Peyer's patch (tissue), 4 donors: ENCODE data around the gene ANAPC15. TPM values are rescaled to one million over a fixed set of nuclear protein-coding genes. Genes with fewer than 3 reads are reported as not detected.
A peak's percentile ranks its signal among the peaks of the same experiment; 100 is the strongest.

Experiments
- DNase-seq, 3 donors: peaks; one replicate each; pipeline ENCODE4 v3.0.0-alpha.2; 2017 to 2019
- H3K27ac ChIP-seq, 4 donors: fragments of 200-600 bp; sonication (generic); one replicate each; pipeline ENCODE4 v1.5.1; 2016 to 2019
- H3K27me3 ChIP-seq, 2 donors: fragments of 200-600 bp; sonication (generic); one replicate each; pipeline ENCODE4 v1.5.1; 2019
- H3K36me3 ChIP-seq, 3 donors: fragments of 200-600 bp; sonication (generic); one replicate each; pipeline ENCODE4 v1.5.1; 2016 to 2019
- H3K4me1 ChIP-seq, 4 donors: fragments of 200-600 bp; sonication (generic); one replicate each; pipeline ENCODE4 v1.5.1; 2016 to 2019
- H3K4me3 ChIP-seq, 4 donors: fragments of 200-600 bp; sonication (generic); 1 replicate in 3 of 4; 2 replicates in 1 of 4; pipeline ENCODE4 v1.5.1; 2016 to 2019; ENCODE audit warnings: mild to moderate bottlenecking in 1 of 4
- H3K9me3 ChIP-seq, 4 donors: fragments of 200-600 bp; sonication (generic); one replicate each; pipeline ENCODE4 v1.5.1; 2016 to 2019; ENCODE audit warnings: mild to moderate bottlenecking in 1 of 4
- POLR2A ChIP-seq, 2 donors: fragments of 450-650 bp; IDR thresholded peaks; one replicate each; pipeline ENCODE4 v1.5.1; 2017; ENCODE audit warnings: antibody characterized with exemption in 2 of 2, mild to moderate bottlenecking in 2 of 2, moderate library complexity in 2 of 2
- small RNA-seq, 2 donors: library from RNA; depleted of rRNA; stranded (forward); fragments of <200 nt; gene quantifications; one replicate each; pipeline ENCODE3, GENCODE V24; 2016
- total RNA-seq, 4 donors: library from RNA; depleted of rRNA; stranded (reverse); fragments of >200 nt; gene quantifications; one replicate each; pipeline ENCODE4 v1.1.0, GENCODE V29; 2016
- TF ChIP-seq, protein P1 (sequence below), 6 experiments: fragments of 450-650 bp in 4 of 6; fragments of 200-600 bp in 2 of 6; sonication (generic) in 1 of 6; IDR thresholded peaks; one replicate each; pipeline ENCODE4 v1.5.1; 2017 to 2019; ENCODE audit warnings: antibody characterized with exemption in 6 of 6, mild to moderate bottlenecking in 3 of 6, moderate library complexity in 1 of 6

The ANAPC15 gene
- total RNA-seq, 4 donors from 2014 or later: 24.5 to 56.1 (median 43.0) TPM

DNA sequence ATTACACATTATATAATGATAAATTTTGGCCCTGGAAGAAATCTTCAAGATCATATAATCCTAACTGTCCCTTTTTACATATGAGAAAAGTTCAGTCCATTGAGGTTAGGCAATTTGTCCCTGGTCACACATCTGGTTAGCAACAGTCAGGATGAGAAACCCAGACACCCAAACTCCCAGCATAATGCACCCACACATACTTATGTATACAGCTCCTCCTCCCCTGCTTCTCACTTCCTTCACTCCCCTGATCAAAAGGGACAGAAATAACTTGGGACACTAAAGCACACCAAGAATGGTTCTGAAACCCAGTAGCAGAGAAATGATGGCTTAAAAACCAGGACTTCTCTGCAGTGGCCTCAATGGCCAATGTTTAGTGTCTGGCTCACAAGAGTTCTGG is 43.3 kb downstream of the ANAPC15 start:
- DNase-seq: no peak
- Histone ChIP-seq H3K4me3 (no peak overlapping the region), H3K9me3 (no peaks in the 10 kb centered on the region), H3K36me3 (peaks cover 0 to 9% (median 0%) of the 10 kb centered on the region in 3 donors), H3K4me1 (peaks cover 0 to 37% (median 5%) of the 10 kb centered on the region in 4 donors), H3K27ac (peak overlapping the region; percentile 31 to 82 (median 54)), H3K27me3 (no peaks in the 10 kb centered on the region)
- TF ChIP-seq POLR2A (IDR thresholded peaks at IDR 0.05): no peak
- TF ChIP-seq, protein P1, sequence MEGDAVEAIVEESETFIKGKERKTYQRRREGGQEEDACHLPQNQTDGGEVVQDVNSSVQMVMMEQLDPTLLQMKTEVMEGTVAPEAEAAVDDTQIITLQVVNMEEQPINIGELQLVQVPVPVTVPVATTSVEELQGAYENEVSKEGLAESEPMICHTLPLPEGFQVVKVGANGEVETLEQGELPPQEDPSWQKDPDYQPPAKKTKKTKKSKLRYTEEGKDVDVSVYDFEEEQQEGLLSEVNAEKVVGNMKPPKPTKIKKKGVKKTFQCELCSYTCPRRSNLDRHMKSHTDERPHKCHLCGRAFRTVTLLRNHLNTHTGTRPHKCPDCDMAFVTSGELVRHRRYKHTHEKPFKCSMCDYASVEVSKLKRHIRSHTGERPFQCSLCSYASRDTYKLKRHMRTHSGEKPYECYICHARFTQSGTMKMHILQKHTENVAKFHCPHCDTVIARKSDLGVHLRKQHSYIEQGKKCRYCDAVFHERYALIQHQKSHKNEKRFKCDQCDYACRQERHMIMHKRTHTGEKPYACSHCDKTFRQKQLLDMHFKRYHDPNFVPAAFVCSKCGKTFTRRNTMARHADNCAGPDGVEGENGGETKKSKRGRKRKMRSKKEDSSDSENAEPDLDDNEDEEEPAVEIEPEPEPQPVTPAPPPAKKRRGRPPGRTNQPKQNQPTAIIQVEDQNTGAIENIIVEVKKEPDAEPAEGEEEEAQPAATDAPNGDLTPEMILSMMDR (IDR thresholded peaks at IDR 0.05): no peak

DNA sequence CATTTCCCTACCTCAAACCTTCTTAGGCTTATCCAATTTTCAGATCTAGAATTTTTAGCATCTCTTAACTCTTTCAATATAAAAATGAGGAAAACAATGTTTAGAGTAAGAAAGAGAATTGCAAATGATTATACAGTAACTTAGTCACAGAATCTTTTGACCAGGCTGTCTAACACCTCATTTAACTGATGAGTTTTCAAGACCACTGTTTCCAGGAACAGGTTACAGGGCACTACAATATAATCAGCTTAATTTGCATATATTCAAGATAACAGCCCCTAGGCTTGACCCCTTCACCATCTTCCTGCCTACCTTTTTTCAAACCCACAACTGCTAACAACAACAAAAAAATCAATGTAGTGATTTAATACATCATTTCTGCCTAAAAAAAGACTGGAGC is 44.8 kb downstream of the ANAPC15 start:
- H3K36me3 ChIP-seq: peaks cover 0 to 9% (median 0%) of the 10 kb centered on the region in 3 donors
- peaks cover 0 to 37% (median 5%) of the 10 kb centered on the region in 4 donors for H3K4me1 ChIP-seq
- TF ChIP-seq, protein P1 (IDR thresholded peaks at IDR 0.05): no peak
- TF ChIP-seq POLR2A (IDR thresholded peaks at IDR 0.05): no peak
- no peak overlapping the region for H3K4me3 ChIP-seq
- no peaks in the 10 kb centered on the region for H3K9me3 ChIP-seq
- H3K27me3 ChIP-seq: no peaks in the 10 kb centered on the region
- DNase-seq: no peak
- H3K27ac ChIP-seq: no peak overlapping the region

DNA sequence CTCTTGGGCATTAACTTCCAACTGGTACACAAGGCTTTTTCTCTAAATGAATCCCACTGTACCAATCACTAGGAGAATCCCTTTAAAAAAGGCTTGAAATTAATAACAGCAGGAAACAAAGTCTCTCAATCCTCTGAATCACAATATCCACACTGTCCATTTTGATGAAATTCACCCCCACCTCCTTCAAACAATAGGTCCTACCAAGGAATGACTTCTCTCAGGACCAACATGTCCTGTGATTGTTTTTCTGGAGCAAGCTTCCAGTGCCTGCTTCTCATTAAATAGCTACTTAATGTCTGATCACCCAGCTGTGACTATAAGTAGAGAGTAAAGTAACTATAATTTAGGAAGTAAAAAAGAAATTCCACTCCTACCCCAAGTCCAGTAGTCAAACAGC is 45.2 kb downstream of the ANAPC15 start:
- no peak overlapping the region for H3K27ac ChIP-seq
- no peaks in the 10 kb centered on the region for H3K9me3 ChIP-seq
- no peak overlapping the region for H3K4me3 ChIP-seq
- DNase-seq: no peak
- peaks cover 0 to 33% (median 5%) of the 10 kb centered on the region in 4 donors for H3K4me1 ChIP-seq
- H3K27me3 ChIP-seq: no peaks in the 10 kb centered on the region
- TF ChIP-seq POLR2A (IDR thresholded peaks at IDR 0.05): no peak
- TF ChIP-seq, protein P1 (IDR thresholded peaks at IDR 0.05): no peak
- H3K36me3 ChIP-seq: peaks cover 0 to 9% (median 0%) of the 10 kb centered on the region in 3 donors

DNA sequence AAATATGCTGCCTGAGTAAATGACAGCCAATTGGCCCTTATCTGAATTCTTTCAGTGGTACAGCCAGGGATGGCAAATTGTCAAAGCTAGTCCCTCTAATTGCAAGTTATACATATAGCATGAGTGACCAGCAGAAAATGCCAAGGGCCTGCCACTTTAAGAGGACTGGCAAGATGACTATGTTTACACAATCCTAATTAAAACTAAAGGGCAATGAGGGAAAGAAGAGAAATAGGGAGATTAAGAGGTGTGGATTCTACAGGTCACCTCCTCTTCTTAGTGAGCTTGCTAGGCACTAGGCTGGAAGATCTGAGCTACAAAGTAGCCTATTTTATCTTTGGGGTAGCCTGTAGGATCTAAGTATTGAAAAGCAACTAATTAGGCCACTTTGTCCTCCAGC is 45.6 kb downstream of the ANAPC15 start:
- Histone ChIP-seq H3K4me1 (peaks cover 0 to 33% (median 5%) of the 10 kb centered on the region in 4 donors), H3K9me3 (no peaks in the 10 kb centered on the region), H3K27ac (no peak overlapping the region), H3K27me3 (no peaks in the 10 kb centered on the region), H3K4me3 (no peak overlapping the region), H3K36me3 (peaks cover 0 to 9% (median 0%) of the 10 kb centered on the region in 3 donors)
- no peak for DNase-seq
- TF ChIP-seq, protein P1 (IDR thresholded peaks at IDR 0.05): no peak
- no peak for TF ChIP-seq POLR2A (IDR thresholded peaks at IDR 0.05)

DNA sequence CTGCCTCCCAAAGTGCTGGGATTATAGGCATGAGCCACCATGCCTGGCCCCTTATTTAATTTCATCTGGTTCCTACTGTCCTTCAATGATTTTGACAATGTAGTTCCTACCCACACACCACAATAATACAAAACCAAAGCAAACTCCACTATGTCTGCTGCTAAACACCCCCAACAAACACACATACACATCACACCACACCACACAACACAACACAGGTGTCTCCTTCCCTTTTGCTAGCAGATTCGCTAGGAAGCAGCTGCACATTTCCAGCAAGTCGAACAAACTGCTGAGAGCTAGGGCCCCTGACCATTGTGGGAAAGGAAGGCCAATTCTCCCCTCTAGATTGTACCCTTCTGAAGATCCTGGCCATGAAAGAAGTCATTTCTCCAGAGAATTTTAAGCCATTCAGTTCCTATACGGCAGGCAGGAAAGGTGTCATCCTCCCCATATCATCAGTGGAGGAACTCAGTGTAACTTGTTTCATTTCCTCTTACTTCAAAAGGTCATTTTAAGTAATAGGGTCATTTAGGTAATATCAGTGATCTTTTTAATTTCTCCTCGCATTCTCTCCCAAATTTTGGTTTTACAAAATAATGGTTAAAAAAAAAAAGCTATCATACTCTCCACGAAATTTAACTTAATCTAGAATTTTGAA is 50.6 kb downstream of the ANAPC15 start:
- TF ChIP-seq POLR2A (IDR thresholded peaks at IDR 0.05): no peak
- TF ChIP-seq, protein P1 (IDR thresholded peaks at IDR 0.05): no peak
- no peaks in the 10 kb centered on the region for H3K36me3 ChIP-seq
- no peak overlapping the region for H3K4me3 ChIP-seq
- H3K9me3 ChIP-seq: no peaks in the 10 kb centered on the region
- peaks cover 0 to 2% (median 0%) of the 10 kb centered on the region in 4 donors for H3K4me1 ChIP-seq
- no peak overlapping the region for H3K27ac ChIP-seq
- no peak for DNase-seq
- H3K27me3 ChIP-seq: no peaks in the 10 kb centered on the region

Small RNAs within 50 kb of the gene (small RNA-seq; reads per million reads assigned to genes)
- 0 reads per million in 2 donors for gene MIR3165

Other genes with a start within 250 kb of the ANAPC15 start
- not detected for gene DEFB131B, start 234.2 kb downstream of the ANAPC15 start, total RNA-seq
- gene XNDC1N, start 184.1 kb downstream of the ANAPC15 start, total RNA-seq: 10 to 100 TPM; 19.8 to 25.2 (median 24.1) TPM
- gene RNF121, start 183.6 kb downstream of the ANAPC15 start, total RNA-seq: 10 to 100 TPM; 43.7 to 83.9 (median 52.4) TPM
- 10 to 100 TPM; 16.1 to 45.4 (median 28.2) TPM for gene IL18BP, start 113.8 kb downstream of the ANAPC15 start, total RNA-seq
- 100 to 1,000 TPM; 297 to 512 (median 388) TPM for gene NUMA1, start 32.2 kb downstream of the ANAPC15 start, total RNA-seq
- gene LRRC51, start 31.8 kb downstream of the ANAPC15 start, total RNA-seq: 1 to 10 TPM; 2.8 to 7.4 (median 6.0) TPM
- 100 to 1,000 TPM in 1 of 4 donors, 10 to 100 TPM in 3; 86.6 to 132 (median 88.1) TPM for gene LAMTOR1, start 9.4 kb downstream of the ANAPC15 start, total RNA-seq
- not detected for gene TOMT, start 6.8 kb downstream of the ANAPC15 start, total RNA-seq
- gene FOLR3, start 23.0 kb upstream of the ANAPC15 start, total RNA-seq: not detected
- gene FOLR1, start 79.4 kb upstream of the ANAPC15 start, total RNA-seq: not detected
- gene FOLR2, start 104.1 kb upstream of the ANAPC15 start, total RNA-seq: 10 to 100 TPM in 1 of 4 donors, 1 to 10 TPM in 2, not detected in 1; 3.5 to 15.8 (median 8.0) TPM
- gene INPPL1, start 112.1 kb upstream of the ANAPC15 start, total RNA-seq: 100 to 1,000 TPM; 106 to 198 (median 179) TPM
- gene PHOX2A, start 131.5 kb upstream of the ANAPC15 start, total RNA-seq: not detected